Left lung (tissue), 10 donors: Measurements from ENCODE around the gene TMPRSS11B. TPM values are rescaled to one million over a fixed set of nuclear protein-coding genes. Genes with fewer than 3 reads are reported as not detected.

Source experiments
- ATAC-seq: fragments of 200-7000 bp; cut with Tn5 transposase; one replicate; pipeline ENCODE4 v1.9.1; 2020; ENCODE audit warnings: moderate library complexity
- DNase-seq, 4 donors: peaks; one replicate each; pipeline ENCODE4 v3.0.0-alpha.2; 2013 to 2020
- H3K27ac ChIP-seq, 2 donors: fragments of 200-600 bp; sonication (generic) in 1 of 2; one replicate each; pipeline versions ENCODE4 v1.5.0 to v1.8.0; 2020 to 2021
- H3K27me3 ChIP-seq, 2 donors: fragments of 200-600 bp; sonication (generic) in 1 of 2; one replicate each; pipeline versions ENCODE4 v1.5.0 to v1.8.0; 2020 to 2021
- H3K36me3 ChIP-seq, 2 donors: fragments of 200-600 bp; sonication (generic) in 1 of 2; one replicate each; pipeline versions ENCODE4 v1.5.0 to v1.8.0; 2020 to 2021
- H3K4me1 ChIP-seq, 2 donors: fragments of 200-600 bp; one replicate each; pipeline ENCODE4 v1.8.0; 2021
- H3K4me3 ChIP-seq, 2 donors: fragments of 200-600 bp; sonication (generic) in 1 of 2; one replicate each; pipeline versions ENCODE4 v1.5.0 to v1.8.0; 2020 to 2021; ENCODE audit warnings: mild to moderate bottlenecking in 1 of 2
- H3K9me3 ChIP-seq, 2 donors: fragments of 200-600 bp; sonication (generic) in 1 of 2; one replicate each; pipeline versions ENCODE4 v1.5.0 to v1.8.0; 2020 to 2021
- intact Hi-C, 2 donors: fragments of 100-400 bp; cut with DNase I; formaldehyde crosslinking; loops; one replicate each; pipeline versions ENCODE4 v1.11.2 to v1.14.2; 2022
- polyA plus RNA-seq, 6 donors: library from polyadenylated mRNA; unstranded; fragments of 120-200 nt; gene quantifications; one replicate each; pipeline ENCODE4 v1.2.1, GENCODE V29; 2013; ENCODE audit not compliant: insufficient read length in 6 of 6
- total RNA-seq, 2 donors: library from RNA; stranded (reverse); fragmentation: NEBNext Ultra II Directional; extraction: Animal tissue kit (Norgen Biotek cat#: 25700); gene quantifications; one replicate each; pipeline ENCODE4 v1.2.1, GENCODE V29; 2021
- TF ChIP-seq, protein P1 (sequence below), 2 donors: fragments of 200-600 bp; sonication (generic) in 1 of 2; IDR thresholded peaks; one replicate each; pipeline versions ENCODE4 v1.5.0 to v1.8.0; 2021; ENCODE audit warnings: antibody characterized with exemption in 2 of 2
- donor health status: DM: no; HTN: yes; CAD: no.
- donor health status: DM: no; HTN: no; CAD: no.

Gene TMPRSS11B
- total and polyA plus RNA-seq, 8 donors = 0.06 to 0.24 (median 0.11) TPM; not detected in 3

DNA sequence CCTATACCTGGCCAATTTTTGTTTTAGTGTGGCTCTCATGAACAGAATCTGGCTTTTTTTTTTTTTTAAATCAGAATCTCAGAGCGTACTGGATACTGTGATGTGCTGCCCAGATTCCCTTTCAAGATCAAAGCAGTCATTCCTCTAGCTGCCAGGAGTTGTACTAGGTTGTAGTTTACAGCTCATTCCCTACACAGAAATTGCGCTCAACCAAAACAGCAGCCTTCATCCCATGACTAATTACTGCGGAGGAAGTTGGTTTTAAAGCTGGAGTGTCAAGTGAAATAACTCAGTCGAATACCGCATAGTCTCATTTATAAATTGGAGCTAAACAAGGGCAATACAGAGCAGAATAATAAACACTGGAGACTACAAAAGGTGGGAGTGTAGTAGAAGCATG, 12.2 kb upstream of the TMPRSS11B start:
- H3K4me1 ChIP-seq = no peaks in the 10 kb centered on the region
- H3K27ac ChIP-seq = no peak overlapping the region
- TF ChIP-seq, protein P1, sequence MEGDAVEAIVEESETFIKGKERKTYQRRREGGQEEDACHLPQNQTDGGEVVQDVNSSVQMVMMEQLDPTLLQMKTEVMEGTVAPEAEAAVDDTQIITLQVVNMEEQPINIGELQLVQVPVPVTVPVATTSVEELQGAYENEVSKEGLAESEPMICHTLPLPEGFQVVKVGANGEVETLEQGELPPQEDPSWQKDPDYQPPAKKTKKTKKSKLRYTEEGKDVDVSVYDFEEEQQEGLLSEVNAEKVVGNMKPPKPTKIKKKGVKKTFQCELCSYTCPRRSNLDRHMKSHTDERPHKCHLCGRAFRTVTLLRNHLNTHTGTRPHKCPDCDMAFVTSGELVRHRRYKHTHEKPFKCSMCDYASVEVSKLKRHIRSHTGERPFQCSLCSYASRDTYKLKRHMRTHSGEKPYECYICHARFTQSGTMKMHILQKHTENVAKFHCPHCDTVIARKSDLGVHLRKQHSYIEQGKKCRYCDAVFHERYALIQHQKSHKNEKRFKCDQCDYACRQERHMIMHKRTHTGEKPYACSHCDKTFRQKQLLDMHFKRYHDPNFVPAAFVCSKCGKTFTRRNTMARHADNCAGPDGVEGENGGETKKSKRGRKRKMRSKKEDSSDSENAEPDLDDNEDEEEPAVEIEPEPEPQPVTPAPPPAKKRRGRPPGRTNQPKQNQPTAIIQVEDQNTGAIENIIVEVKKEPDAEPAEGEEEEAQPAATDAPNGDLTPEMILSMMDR (IDR thresholded peaks at IDR 0.05) = no peak
- intact Hi-C loops = no loop called here
- no peak for DNase-seq
- no peaks in the 10 kb centered on the region for H3K9me3 ChIP-seq
- ATAC-seq = no peak
- H3K4me3 ChIP-seq = no peak overlapping the region
- H3K36me3 ChIP-seq = no peaks in the 10 kb centered on the region
- H3K27me3 ChIP-seq = no peaks in the 10 kb centered on the region

DNA sequence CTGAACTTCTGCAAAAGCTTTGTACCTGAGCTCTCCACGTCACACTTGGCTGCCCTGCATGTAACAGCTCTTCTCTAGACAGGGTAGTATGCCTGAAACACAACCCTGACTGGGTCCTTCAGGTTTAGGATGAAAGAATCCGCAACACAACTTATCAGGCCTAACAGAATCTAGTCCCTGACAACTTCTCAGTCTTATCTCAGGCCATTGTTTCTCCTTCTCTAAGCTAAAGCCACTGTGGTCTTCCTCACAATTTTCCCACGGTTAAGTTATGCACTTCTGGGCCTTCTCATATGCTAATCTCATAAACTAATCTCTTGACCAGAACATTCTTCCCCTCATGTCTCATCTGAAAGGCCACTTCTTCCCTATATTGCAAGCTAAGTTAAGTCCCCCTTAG, 10.8 kb upstream of the TMPRSS11B start:
- H3K4me3 ChIP-seq = no peak overlapping the region
- ATAC-seq = no peak
- no peaks in the 10 kb centered on the region for H3K9me3 ChIP-seq
- H3K27me3 ChIP-seq = no peaks in the 10 kb centered on the region
- H3K36me3 ChIP-seq = no peaks in the 10 kb centered on the region
- no peaks in the 10 kb centered on the region for H3K4me1 ChIP-seq
- no peak for DNase-seq
- intact Hi-C loops = no loop called here
- no peak overlapping the region for H3K27ac ChIP-seq
- TF ChIP-seq, protein P1 (IDR thresholded peaks at IDR 0.05) = no peak

DNA sequence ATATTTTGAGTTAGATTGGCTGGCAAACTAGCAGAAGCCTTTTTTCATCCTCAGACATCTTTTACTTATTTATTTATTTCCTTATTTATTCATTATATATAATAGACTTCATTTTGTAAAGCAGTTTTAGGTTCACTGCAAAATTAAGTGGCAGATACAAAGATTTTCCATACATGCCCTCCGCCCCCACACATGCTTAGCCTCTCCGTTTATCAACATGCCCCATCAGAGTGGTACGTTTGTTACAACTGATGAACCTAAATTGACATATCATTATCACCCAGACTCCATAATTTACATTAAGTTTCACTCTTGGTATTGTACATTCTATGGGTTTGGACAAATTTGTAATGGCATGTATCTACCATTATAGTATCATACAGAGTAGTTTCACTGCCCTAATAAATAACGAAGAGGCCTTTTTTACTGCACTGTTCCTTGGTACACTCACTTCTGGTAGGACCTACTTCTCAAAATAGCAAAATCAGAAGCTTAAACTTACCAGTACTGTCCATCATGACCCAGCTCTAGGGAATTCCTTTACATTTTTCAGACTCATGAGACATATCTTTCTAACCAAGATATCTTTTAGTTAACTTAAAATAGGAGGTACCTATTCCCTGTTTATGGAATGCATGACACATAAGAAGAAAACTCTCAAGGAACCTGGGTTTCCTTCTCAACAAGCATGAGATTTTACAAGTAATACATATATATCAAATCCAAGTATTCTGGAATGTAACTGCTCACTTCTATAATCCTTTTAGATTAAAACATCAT, 4.8 kb upstream of the TMPRSS11B start:
- Histone ChIP-seq H3K4me3 (no peak overlapping the region), H3K9me3 (no peaks in the 10 kb centered on the region), H3K27me3 (no peaks in the 10 kb centered on the region), H3K36me3 (no peaks in the 10 kb centered on the region), H3K27ac (no peak overlapping the region), H3K4me1 (no peaks in the 10 kb centered on the region)
- TF ChIP-seq, protein P1 (IDR thresholded peaks at IDR 0.05) = no peak
- ATAC-seq = no peak
- DNase-seq = no peak
- intact Hi-C loops = no loop called here

DNA sequence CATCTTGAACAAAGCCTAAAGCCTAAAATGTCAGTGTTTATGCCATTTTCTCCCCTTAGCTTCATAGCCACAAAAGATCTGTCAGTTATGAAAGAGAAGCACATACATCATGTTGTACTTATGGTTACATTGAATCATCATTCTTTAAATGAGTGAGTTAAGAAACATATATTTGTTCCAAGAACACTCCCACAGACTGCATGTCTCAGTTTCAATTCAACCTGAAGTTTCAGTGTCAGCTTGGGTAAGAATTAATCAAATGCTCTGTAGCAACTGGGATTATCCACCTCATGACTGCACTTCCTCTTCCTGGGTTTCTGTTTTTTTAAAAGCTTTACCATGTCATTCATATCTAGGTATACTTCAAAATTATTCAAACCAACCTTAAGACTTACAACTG, 3.9 kb upstream of the TMPRSS11B start:
- Histone ChIP-seq H3K9me3 (no peaks in the 10 kb centered on the region), H3K4me3 (no peak overlapping the region), H3K4me1 (no peaks in the 10 kb centered on the region), H3K27me3 (no peaks in the 10 kb centered on the region), H3K36me3 (no peaks in the 10 kb centered on the region), H3K27ac (no peak overlapping the region)
- DNase-seq = no peak
- intact Hi-C loops = no loop called here
- no peak for ATAC-seq
- TF ChIP-seq, protein P1 (IDR thresholded peaks at IDR 0.05) = no peak

DNA sequence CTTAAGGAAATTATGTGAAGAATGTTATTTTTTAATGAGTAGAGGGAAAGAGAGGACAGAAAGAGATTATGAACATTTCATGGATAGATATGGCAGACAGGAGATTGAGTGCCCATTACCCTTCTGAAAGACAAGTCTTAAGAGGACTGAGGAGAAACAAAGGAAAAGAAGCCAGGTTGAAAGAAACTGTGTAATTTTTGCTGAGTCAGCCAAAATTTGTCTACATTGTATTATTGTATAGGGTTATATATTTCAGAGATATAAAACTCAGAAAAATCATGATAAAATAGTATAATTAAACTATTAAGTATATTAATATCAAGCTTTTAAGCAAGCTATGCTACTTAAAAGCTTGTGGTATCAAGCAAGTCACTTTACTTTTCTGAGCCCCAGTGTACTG, 4.9 kb downstream of the TMPRSS11B start:
- ATAC-seq = no peak
- H3K4me1 ChIP-seq = no peaks in the 10 kb centered on the region
- H3K9me3 ChIP-seq = no peaks in the 10 kb centered on the region
- TF ChIP-seq, protein P1 (IDR thresholded peaks at IDR 0.05) = no peak
- no peaks in the 10 kb centered on the region for H3K36me3 ChIP-seq
- intact Hi-C loops = no loop called here
- no peak overlapping the region for H3K4me3 ChIP-seq
- DNase-seq = no peak
- no peaks in the 10 kb centered on the region for H3K27me3 ChIP-seq
- H3K27ac ChIP-seq = no peak overlapping the region
